IMR-90 (cell line): ENCODE results near the gene PAXX. TPM values are rescaled to one million over a fixed set of nuclear protein-coding genes. Genes with fewer than 3 reads are reported as not detected.

ENCODE experiments used
- ATAC-seq: fragments of 200-7000 bp; cut with Tn5 transposase; 2 replicates; pipeline ENCODE4 v1.9.1; 2020; ENCODE audit warnings: low read depth, mild to moderate bottlenecking, moderate library complexity
- BruUV-seq: library from RNA; stranded (reverse); fragments of 400-500 nt; replicated peaks from 2 replicates; lab custom pipeline; 2021; lab: Mats Ljungman, UMichigan
- CTCF ChIA-PET: fragments of 300-600 bp; formaldehyde crosslinking; extraction: SDS; loops from one replicate; lab custom pipeline; 2021; ENCODE audit warnings: antibody characterized with exemption; lab: Yijun Ruan, JAX
- POLR2A ChIA-PET: fragments of 300-600 bp; sonication (Branson Sonifier 250); formaldehyde crosslinking; loops from one replicate; lab custom pipeline; 2022; ENCODE audit warnings: antibody characterized with exemption; ENCODE audit not compliant: unreplicated experiment; lab: Charles Lee
- DNase-seq: peaks from one replicate; pipeline ENCODE4 v3.0.0; 2013
- H2AFZ ChIP-seq: replicated peaks from 2 replicates; pipeline ENCODE3; 2013; ENCODE audit warnings: low read length, mild to moderate bottlenecking; ENCODE audit not compliant: poor library complexity
- H2AK5ac ChIP-seq: 2 replicates; pipeline ENCODE4 v1.6.1; 2013; ENCODE audit warnings: low read depth, low read length, inconsistent platforms
- H2AK9ac ChIP-seq: replicated peaks from 2 replicates; pipeline ENCODE3; 2013; ENCODE audit warnings: mild to moderate bottlenecking, low read depth, low read length, moderate library complexity; ENCODE audit not compliant: poor library complexity
- H2BK120ac ChIP-seq: 2 replicates; pipeline ENCODE4 v1.6.1; 2013; ENCODE audit warnings: low read depth, low read length, inconsistent platforms
- H2BK15ac ChIP-seq: 3 replicates; pipeline ENCODE4 v1.6.1; 2013; ENCODE audit warnings: low read depth, low read length, inconsistent platforms
- H2BK20ac ChIP-seq: 2 replicates; pipeline ENCODE4 v1.6.1; 2013; ENCODE audit warnings: low read depth, mild to moderate bottlenecking, inconsistent platforms, low read length, moderate library complexity
- H2BK5ac ChIP-seq: 2 replicates; pipeline ENCODE4 v1.6.1; 2013; ENCODE audit warnings: mild to moderate bottlenecking, low read depth, low read length, inconsistent platforms; ENCODE audit not compliant: poor library complexity, severe bottlenecking
- H3K14ac ChIP-seq: replicated peaks from 2 replicates; pipeline ENCODE4 v1.6.1; 2013; ENCODE audit warnings: low read depth, low read length, inconsistent platforms
- H3K18ac ChIP-seq: 2 replicates; pipeline ENCODE4 v1.6.1; 2013; ENCODE audit warnings: low read depth, low read length, control low read depth
- H3K23ac ChIP-seq: 2 replicates; pipeline ENCODE4 v1.6.1; 2013; ENCODE audit warnings: low read depth, low read length, inconsistent platforms
- H3K27ac ChIP-seq: 2 replicates; pipeline ENCODE4 v1.5.1; 2013; ENCODE audit warnings: mild to moderate bottlenecking, control low read depth, low read length; ENCODE audit not compliant: insufficient read depth
- H3K27me3 ChIP-seq: 2 replicates; pipeline ENCODE4 v1.6.1; 2013; ENCODE audit warnings: low read length; ENCODE audit not compliant: control insufficient read depth, insufficient read depth
- H3K36me3 ChIP-seq: 2 replicates; pipeline ENCODE4 v1.6.1; 2013; ENCODE audit warnings: low read length, mixed read lengths; ENCODE audit not compliant: control insufficient read depth, insufficient read depth
- H3K4ac ChIP-seq: 2 replicates; pipeline ENCODE4 v1.6.1; 2013; ENCODE audit warnings: low read depth, low read length, inconsistent platforms
- H3K4me1 ChIP-seq: 2 replicates; pipeline ENCODE4 v1.6.1; 2013; ENCODE audit warnings: low read length, mixed read lengths; ENCODE audit not compliant: control insufficient read depth, insufficient read depth
- H3K4me2 ChIP-seq: 2 replicates; pipeline ENCODE4 v1.6.1; 2013; ENCODE audit warnings: low read depth, mild to moderate bottlenecking, control low read depth, low read length, moderate library complexity
- H3K4me3 ChIP-seq: 2 replicates; pipeline ENCODE4 v1.5.1; 2013; ENCODE audit warnings: low read depth, mild to moderate bottlenecking, control low read depth, low read length, moderate library complexity; ENCODE audit not compliant: insufficient read depth
- H3K56ac ChIP-seq: 2 replicates; pipeline ENCODE4 v1.6.1; 2013; ENCODE audit warnings: low read length, inconsistent platforms; ENCODE audit not compliant: insufficient read depth; ENCODE audit errors: extremely low read depth
- H3K79me1 ChIP-seq, 2 experiments: 2 replicates each; pipeline ENCODE4 v1.6.1; 2013; ENCODE audit warnings: low read length in 2 of 2, inconsistent platforms in 1 of 2, low read depth in 1 of 2
- H3K9ac ChIP-seq: 2 replicates; pipeline ENCODE4 v1.6.1; 2013; ENCODE audit warnings: low read depth, low read length, control low read depth
- H3K9me1 ChIP-seq: 2 replicates; pipeline ENCODE4 v1.6.1; 2013; ENCODE audit warnings: low read length, inconsistent platforms; ENCODE audit not compliant: insufficient read depth
- H3K9me3 ChIP-seq: 2 replicates; pipeline ENCODE4 v1.6.1; 2013; ENCODE audit warnings: low read length; ENCODE audit not compliant: control insufficient read depth, insufficient read depth
- H4K20me1 ChIP-seq: 2 replicates; pipeline ENCODE4 v1.6.1; 2013; ENCODE audit warnings: low read length, inconsistent platforms; ENCODE audit not compliant: insufficient read depth
- H4K5ac ChIP-seq: 2 replicates; pipeline ENCODE4 v1.6.1; 2013; ENCODE audit warnings: mild to moderate bottlenecking, low read depth, low read length, control low read depth
- H4K8ac ChIP-seq, 2 experiments: 2 replicates each; pipeline ENCODE4 v1.6.1; 2013; ENCODE audit warnings: low read depth in 2 of 2, low read length in 2 of 2, control low read depth in 1 of 2, inconsistent platforms in 1 of 2
- H4K91ac ChIP-seq: 2 replicates; pipeline ENCODE4 v1.6.1; 2013; ENCODE audit warnings: low read depth, low read length, inconsistent platforms; ENCODE audit not compliant: insufficient read depth
- CHD1 ChIP-seq: IDR thresholded peaks from 2 replicates; pipeline ENCODE4 v1.6.1; 2012; ENCODE audit warnings: low read depth, low read length, improper control_type of control experiment
- MAFK ChIP-seq: IDR thresholded peaks from 2 replicates; pipeline ENCODE4 v1.6.1; 2012; ENCODE audit warnings: low read depth, low read length, improper control_type of control experiment
- NFE2L2 ChIP-seq: fragments of 150-350 bp; IDR thresholded peaks from 2 replicates; pipeline ENCODE4 v1.6.1; 2016; ENCODE audit warnings: low read depth, mild to moderate bottlenecking, low read length
- POLR2A ChIP-seq: IDR thresholded peaks from 2 replicates; pipeline ENCODE4 v1.6.1; 2012; ENCODE audit warnings: mild to moderate bottlenecking, low read depth, low read length
- RAD21 ChIP-seq: IDR thresholded peaks from 2 replicates; pipeline ENCODE4 v1.6.1; 2012; ENCODE audit warnings: low read length, improper control_type of control experiment
- RCOR1 ChIP-seq: IDR thresholded peaks from 2 replicates; pipeline ENCODE4 v1.6.1; 2012; ENCODE audit warnings: mild to moderate bottlenecking, low read length, improper control_type of control experiment; ENCODE audit not compliant: insufficient replicate concordance
- RFX5 ChIP-seq: IDR thresholded peaks from 2 replicates; pipeline ENCODE4 v1.8.0; 2012; ENCODE audit warnings: low read depth, mild to moderate bottlenecking, low read length, moderate library complexity
- SMC3 ChIP-seq: fragments of 150-350 bp; IDR thresholded peaks from 2 replicates; pipeline ENCODE4 v1.6.1; 2016; ENCODE audit warnings: low read depth, mild to moderate bottlenecking, antibody characterized with exemption, low read length, moderate library complexity
- WGBS, 2 experiments: methylation state at CpG; one replicate each; pipeline versions ENCODE4 v1.1.5 to v1.1.7; 2013; ENCODE audit warnings: missing lambda C conversion rate in 2 of 2; ENCODE audit not compliant: insufficient read length in 1 of 2; ENCODE audit errors: extremely low coverage in 2 of 2; 5-methylcytosine and 5-hydroxymethylcytosine counted together
- dilution Hi-C: fragments of 300-500 bp; cut with HindIII; formaldehyde crosslinking; loops from one replicate; pipeline ENCODE4 v1.14.3; 2018; ENCODE audit warnings: low sequenced_read_pairs; ENCODE audit not compliant: unreplicated experiment
- in situ Hi-C: fragments of 300-500 bp; cut with MboI; formaldehyde crosslinking; loops from 3 replicates; pipeline ENCODE4 v1.14.3; 2019; ENCODE audit warnings: low sequenced_read_pairs, inconsistent platforms, mixed read lengths
- intact Hi-C: fragments of 100-400 bp; cut with micrococcal nuclease; formaldehyde crosslinking; loops from 2 replicates; pipeline ENCODE4 v1.10.0; 2022
- polyA plus RNA-seq, 3 experiments: library from polyadenylated mRNA; depleted of rRNA; stranded (reverse); fragments of >200 nt; gene quantifications; 2 replicates each; pipeline ENCODE4 v1.2.3, GENCODE V29; 2012; ENCODE audit warnings: low replicate concordance in 1 of 3
- total RNA-seq: library from RNA; depleted of rRNA; stranded (reverse); fragments of >200 nt; gene quantifications from 2 replicates; pipeline ENCODE4 v1.2.3, GENCODE V29; 2012
- TF ChIP-seq, protein P1 (sequence below): fragments of 150-350 bp; IDR thresholded peaks from 2 replicates; pipeline ENCODE4 v1.6.1; 2017; ENCODE audit warnings: mild to moderate bottlenecking, antibody characterized with exemption, low read length, low read depth
- TF ChIP-seq, protein P2 (sequence below): conservative IDR thresholded peaks from 2 replicates; pipeline ENCODE4 v1.5.1; 2012; ENCODE audit warnings: mild to moderate bottlenecking, low read depth, low read length, improper control_type of control experiment
- TF ChIP-seq, protein P3 (sequence below): fragments of 150-350 bp; IDR thresholded peaks from 2 replicates; pipeline ENCODE4 v1.6.1; 2016; ENCODE audit warnings: low read depth, mild to moderate bottlenecking, low read length, moderate library complexity, borderline replicate concordance

The PAXX gene
- total and polyA plus RNA-seq, 2 of the 4 experiments (the other 2 are of a cell fraction) = 5.7 to 24.6 TPM

DNA sequence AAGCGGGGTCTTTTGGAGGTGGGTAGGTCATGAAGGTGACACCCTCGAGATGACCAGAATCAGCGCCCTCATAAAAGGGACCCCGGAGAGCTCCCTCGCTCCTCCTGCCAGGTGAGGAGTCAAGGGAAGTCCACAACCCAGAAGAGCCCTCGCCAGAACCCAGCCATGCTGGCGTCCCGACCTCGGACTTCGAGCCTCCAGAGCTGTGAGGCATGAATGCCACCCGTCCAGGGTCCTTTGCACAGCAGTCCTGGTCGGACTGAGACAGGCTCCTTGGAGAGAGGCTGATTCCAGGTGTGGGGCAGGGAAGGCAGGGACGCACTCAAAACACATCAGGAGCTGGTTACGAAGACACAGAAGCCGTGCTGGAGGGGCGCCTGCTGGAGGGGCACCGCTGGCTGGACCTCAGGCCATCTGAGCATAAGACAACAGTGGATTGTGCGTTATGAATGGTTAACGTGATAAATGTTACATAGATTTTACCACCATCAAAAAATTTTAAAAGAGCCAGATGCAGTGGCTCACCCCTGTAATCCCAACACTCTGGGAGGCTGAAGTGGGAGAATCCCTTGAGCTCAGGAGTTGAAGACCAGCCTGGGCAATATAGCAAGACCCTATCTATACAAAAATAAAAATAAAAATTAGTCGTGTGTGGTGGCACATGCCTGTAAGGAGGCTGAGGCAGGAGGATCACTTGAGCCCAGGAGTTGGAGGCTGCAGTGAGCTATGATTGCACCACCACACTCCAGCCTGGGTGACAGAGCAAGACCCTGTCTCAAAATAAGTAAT, 9.8 kb downstream of the PAXX start:
- no peak overlapping the region for H2AFZ ChIP-seq
- ATAC-seq (no peak), DNase-seq (no peak)
- H3K9me1 ChIP-seq = peaks cover 10% of the 10 kb centered on the region
- BruUV-seq = no TSS peak
- dilution Hi-C loops (no loop called here), intact Hi-C loops (no loop called here), in situ Hi-C loops (no loop called here)
- no peak overlapping the region for H4K91ac ChIP-seq
- 92% methylated on average over 2 of the region's 20 CpGs; no CpG with 5 or more reads in 1 of the 2 experiments for WGBS, 2 experiments
- H3K9me3 ChIP-seq = no peaks in the 10 kb centered on the region
- H3K27me3 ChIP-seq = no peaks in the 10 kb centered on the region
- no peak overlapping the region for H2BK120ac ChIP-seq
- H3K27ac ChIP-seq = no peak overlapping the region
- no peak overlapping the region for H2BK15ac ChIP-seq
- H3K4me2 ChIP-seq = no peak overlapping the region
- no peak overlapping the region for H2BK20ac ChIP-seq
- H3K56ac ChIP-seq = no peak overlapping the region
- TF ChIP-seq POLR2A (no peak), SMC3 (no peak), NFE2L2 (no peak), MAFK (no peak), CHD1 (no peak), RFX5 (no peak), RAD21 (no peak), RCOR1 (no peak)
- TF ChIP-seq, protein P1, sequence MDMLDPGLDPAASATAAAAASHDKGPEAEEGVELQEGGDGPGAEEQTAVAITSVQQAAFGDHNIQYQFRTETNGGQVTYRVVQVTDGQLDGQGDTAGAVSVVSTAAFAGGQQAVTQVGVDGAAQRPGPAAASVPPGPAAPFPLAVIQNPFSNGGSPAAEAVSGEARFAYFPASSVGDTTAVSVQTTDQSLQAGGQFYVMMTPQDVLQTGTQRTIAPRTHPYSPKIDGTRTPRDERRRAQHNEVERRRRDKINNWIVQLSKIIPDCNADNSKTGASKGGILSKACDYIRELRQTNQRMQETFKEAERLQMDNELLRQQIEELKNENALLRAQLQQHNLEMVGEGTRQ = no peak
- TF ChIP-seq, protein P2, sequence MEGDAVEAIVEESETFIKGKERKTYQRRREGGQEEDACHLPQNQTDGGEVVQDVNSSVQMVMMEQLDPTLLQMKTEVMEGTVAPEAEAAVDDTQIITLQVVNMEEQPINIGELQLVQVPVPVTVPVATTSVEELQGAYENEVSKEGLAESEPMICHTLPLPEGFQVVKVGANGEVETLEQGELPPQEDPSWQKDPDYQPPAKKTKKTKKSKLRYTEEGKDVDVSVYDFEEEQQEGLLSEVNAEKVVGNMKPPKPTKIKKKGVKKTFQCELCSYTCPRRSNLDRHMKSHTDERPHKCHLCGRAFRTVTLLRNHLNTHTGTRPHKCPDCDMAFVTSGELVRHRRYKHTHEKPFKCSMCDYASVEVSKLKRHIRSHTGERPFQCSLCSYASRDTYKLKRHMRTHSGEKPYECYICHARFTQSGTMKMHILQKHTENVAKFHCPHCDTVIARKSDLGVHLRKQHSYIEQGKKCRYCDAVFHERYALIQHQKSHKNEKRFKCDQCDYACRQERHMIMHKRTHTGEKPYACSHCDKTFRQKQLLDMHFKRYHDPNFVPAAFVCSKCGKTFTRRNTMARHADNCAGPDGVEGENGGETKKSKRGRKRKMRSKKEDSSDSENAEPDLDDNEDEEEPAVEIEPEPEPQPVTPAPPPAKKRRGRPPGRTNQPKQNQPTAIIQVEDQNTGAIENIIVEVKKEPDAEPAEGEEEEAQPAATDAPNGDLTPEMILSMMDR = no peak
- TF ChIP-seq, protein P3, sequence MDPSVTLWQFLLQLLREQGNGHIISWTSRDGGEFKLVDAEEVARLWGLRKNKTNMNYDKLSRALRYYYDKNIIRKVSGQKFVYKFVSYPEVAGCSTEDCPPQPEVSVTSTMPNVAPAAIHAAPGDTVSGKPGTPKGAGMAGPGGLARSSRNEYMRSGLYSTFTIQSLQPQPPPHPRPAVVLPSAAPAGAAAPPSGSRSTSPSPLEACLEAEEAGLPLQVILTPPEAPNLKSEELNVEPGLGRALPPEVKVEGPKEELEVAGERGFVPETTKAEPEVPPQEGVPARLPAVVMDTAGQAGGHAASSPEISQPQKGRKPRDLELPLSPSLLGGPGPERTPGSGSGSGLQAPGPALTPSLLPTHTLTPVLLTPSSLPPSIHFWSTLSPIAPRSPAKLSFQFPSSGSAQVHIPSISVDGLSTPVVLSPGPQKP = no peak
- H2AK5ac ChIP-seq = no peak overlapping the region
- no peaks in the 10 kb centered on the region for H3K79me1 ChIP-seq
- no peak overlapping the region for H3K4ac ChIP-seq
- H3K4me3 ChIP-seq = no peak overlapping the region
- H3K18ac ChIP-seq = no peak overlapping the region
- no peaks in the 10 kb centered on the region for H3K36me3 ChIP-seq
- no peak overlapping the region for H4K8ac ChIP-seq
- H4K20me1 ChIP-seq = peaks cover 8% of the 10 kb centered on the region
- no peak overlapping the region for H4K5ac ChIP-seq
- no peak overlapping the region for H3K9ac ChIP-seq
- no peak overlapping the region for H3K14ac ChIP-seq
- POLR2A ChIA-PET = no interaction called here
- no peak overlapping the region for H3K23ac ChIP-seq
- CTCF ChIA-PET = no interaction called here
- H2BK5ac ChIP-seq = no peak overlapping the region
- H3K4me1 ChIP-seq = peaks cover 8% of the 10 kb centered on the region
- H2AK9ac ChIP-seq = peak overlapping the region; percentile 50
